ENCODE results near the gene PHF19.

DNA sequence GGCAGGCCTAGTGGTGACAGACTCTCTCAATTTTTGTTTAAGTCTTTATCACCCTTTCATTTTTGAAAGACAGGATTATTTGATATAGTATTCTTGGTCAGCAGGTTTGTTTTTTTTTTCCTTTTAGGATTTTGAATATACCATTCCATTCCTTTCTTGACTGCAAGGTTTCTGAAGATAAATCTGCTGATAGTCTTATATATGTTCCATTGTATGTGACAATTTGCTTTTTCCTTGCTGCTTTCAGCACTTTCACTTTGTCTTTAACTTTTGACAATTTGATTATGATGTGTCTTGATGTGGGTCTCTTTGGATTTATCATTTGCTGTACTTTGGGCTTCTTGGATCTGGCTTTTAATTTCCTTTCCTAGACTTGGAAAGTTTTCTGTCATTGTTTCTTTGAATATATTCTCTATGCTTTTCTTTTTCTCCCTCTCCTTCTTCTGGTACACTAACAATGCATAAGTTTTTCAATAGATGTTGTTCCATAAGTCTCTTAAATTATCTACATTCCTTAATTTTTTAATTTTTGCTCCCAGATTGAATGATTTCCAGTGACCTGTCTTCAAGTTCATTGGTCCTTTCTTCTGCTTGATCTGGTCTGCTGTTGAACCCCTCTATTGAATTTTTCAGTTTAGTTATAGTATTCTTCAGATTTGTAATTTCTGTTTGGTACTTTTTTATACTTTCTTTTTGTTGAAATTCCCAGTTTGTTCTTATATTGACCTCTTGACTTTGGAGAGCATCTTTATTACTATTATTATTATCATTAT lies 69.2 kb downstream of the PHF19 start:
- no peak for TF ChIP-seq POLR2AphosphoS5 (IDR thresholded peaks at IDR 0.05; ENCODE audit: low read depth, low read length)
- no peak for TF ChIP-seq SIX5 (IDR thresholded peaks at IDR 0.05; ENCODE audit: low read depth, low read length)
- TF ChIP-seq POLR2A (IDR thresholded peaks at IDR 0.05; ENCODE audit: control extremely low read depth in 1 of 2, low read depth in 2 of 2, low read length in 2 of 2) = no peak
- no peak for TF ChIP-seq POU5F1 (IDR thresholded peaks at IDR 0.05; ENCODE audit: low read depth, low read length)
- TF ChIP-seq, protein P1, sequence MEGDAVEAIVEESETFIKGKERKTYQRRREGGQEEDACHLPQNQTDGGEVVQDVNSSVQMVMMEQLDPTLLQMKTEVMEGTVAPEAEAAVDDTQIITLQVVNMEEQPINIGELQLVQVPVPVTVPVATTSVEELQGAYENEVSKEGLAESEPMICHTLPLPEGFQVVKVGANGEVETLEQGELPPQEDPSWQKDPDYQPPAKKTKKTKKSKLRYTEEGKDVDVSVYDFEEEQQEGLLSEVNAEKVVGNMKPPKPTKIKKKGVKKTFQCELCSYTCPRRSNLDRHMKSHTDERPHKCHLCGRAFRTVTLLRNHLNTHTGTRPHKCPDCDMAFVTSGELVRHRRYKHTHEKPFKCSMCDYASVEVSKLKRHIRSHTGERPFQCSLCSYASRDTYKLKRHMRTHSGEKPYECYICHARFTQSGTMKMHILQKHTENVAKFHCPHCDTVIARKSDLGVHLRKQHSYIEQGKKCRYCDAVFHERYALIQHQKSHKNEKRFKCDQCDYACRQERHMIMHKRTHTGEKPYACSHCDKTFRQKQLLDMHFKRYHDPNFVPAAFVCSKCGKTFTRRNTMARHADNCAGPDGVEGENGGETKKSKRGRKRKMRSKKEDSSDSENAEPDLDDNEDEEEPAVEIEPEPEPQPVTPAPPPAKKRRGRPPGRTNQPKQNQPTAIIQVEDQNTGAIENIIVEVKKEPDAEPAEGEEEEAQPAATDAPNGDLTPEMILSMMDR (IDR thresholded peaks at IDR 0.05; ENCODE audit: control extremely low read depth in 1 of 3, insufficient read depth in 1 of 3, low read depth in 1 of 3, low read length in 3 of 3) = no peak
- TF ChIP-seq, protein P2, sequence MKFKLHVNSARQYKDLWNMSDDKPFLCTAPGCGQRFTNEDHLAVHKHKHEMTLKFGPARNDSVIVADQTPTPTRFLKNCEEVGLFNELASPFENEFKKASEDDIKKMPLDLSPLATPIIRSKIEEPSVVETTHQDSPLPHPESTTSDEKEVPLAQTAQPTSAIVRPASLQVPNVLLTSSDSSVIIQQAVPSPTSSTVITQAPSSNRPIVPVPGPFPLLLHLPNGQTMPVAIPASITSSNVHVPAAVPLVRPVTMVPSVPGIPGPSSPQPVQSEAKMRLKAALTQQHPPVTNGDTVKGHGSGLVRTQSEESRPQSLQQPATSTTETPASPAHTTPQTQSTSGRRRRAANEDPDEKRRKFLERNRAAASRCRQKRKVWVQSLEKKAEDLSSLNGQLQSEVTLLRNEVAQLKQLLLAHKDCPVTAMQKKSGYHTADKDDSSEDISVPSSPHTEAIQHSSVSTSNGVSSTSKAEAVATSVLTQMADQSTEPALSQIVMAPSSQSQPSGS (IDR thresholded peaks at IDR 0.05; ENCODE audit: low read length) = no peak
- no peak for TF ChIP-seq EP300 (IDR thresholded peaks at IDR 0.05; ENCODE audit: borderline replicate concordance in 1 of 2, low read depth in 2 of 2, low read length in 2 of 2)
- no peak for TF ChIP-seq RAD21 (IDR thresholded peaks at IDR 0.05 in 1 of 2, conservative IDR thresholded peaks at IDR 0.05 in 1 of 2; ENCODE audit: low read depth in 2 of 2, low read length in 2 of 2)
- TF ChIP-seq, protein P3, sequence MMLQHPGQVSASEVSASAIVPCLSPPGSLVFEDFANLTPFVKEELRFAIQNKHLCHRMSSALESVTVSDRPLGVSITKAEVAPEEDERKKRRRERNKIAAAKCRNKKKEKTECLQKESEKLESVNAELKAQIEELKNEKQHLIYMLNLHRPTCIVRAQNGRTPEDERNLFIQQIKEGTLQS (IDR thresholded peaks at IDR 0.05; ENCODE audit: insufficient read depth, low read depth, low read length) = no peak
- no peak for TF ChIP-seq KDM1A (IDR thresholded peaks at IDR 0.05; ENCODE audit: borderline replicate concordance, low read length)
- no peak for TF ChIP-seq EZH2 (IDR thresholded peaks at IDR 0.05; ENCODE audit: low read depth, low read length, severe bottlenecking)
